ENCODE measurements around the gene SEMA3G.

GRCh38 chr3:52404391-52404790 is 40.5 kb downstream of the SEMA3G start:
- TF ChIP-seq POLR2A (IDR thresholded peaks at IDR 0.05; ENCODE audit: low read depth, low read length) (no peak), POLR2AphosphoS5 (IDR thresholded peaks at IDR 0.05; ENCODE audit: low read depth, low read length) (no peak)
